ENCODE measurements around the gene FKRP.

FKRP gene

GRCh38 chr19:46719629-46720502 is 26.0 kb upstream of the FKRP start:
- DNase-seq: no peak

GRCh38 chr19:46720503-46721239 is 25.2 kb upstream of the FKRP start:
- DNase-seq: no peak

GRCh38 chr19:46721269-46722003 is 24.4 kb upstream of the FKRP start:
- no peak for DNase-seq

- DNase-seq: no peak
Observed at GRCh38 chr19:46722004-46722380, 23.9 kb upstream of the FKRP start.

GRCh38 chr19:46722421-46723022 is 23.3 kb upstream of the FKRP start:
- no peak for DNase-seq

- DNase-seq: no peak
Observed at GRCh38 chr19:46723023-46723461, 22.8 kb upstream of the FKRP start.

- no peak for DNase-seq
Observed at GRCh38 chr19:46723471-46723870, 22.4 kb upstream of the FKRP start.

GRCh38 chr19:46724468-46724867 is 21.4 kb upstream of the FKRP start:
- peak in 16 of 58 donors; percentile 13 to 73 (median 40) for DNase-seq

- DNase-seq: no peak
Observed at GRCh38 chr19:46725036-46725820, 20.6 kb upstream of the FKRP start.

GRCh38 chr19:46725859-46726393 is 19.9 kb upstream of the FKRP start:
- DNase-seq: no peak

GRCh38 chr19:46726551-46726950 is 19.3 kb upstream of the FKRP start:
- no peak for DNase-seq

- peak in 8 of 58 donors; percentile 8 to 38 (median 26) for DNase-seq
Observed at GRCh38 chr19:46726971-46727501, 18.8 kb upstream of the FKRP start.

GRCh38 chr19:46727757-46728156 is 18.1 kb upstream of the FKRP start:
- DNase-seq: no peak

GRCh38 chr19:46728208-46728607 is 17.6 kb upstream of the FKRP start:
- no peak for DNase-seq

- DNase-seq: peak in 43 of 58 donors; percentile 16 to 88 (median 43)
Observed at GRCh38 chr19:46728693-46729339, 17.0 kb upstream of the FKRP start.

- no peak for DNase-seq
Observed at GRCh38 chr19:46729696-46730095, 16.2 kb upstream of the FKRP start.

- DNase-seq: no peak
Observed at GRCh38 chr19:46730187-46730586, 15.7 kb upstream of the FKRP start.

- no peak for DNase-seq
Observed at GRCh38 chr19:46730595-46730994, 15.3 kb upstream of the FKRP start.

- DNase-seq: peak in 4 of 58 donors; percentile 10 to 44 (median 35)
Observed at GRCh38 chr19:46731007-46731501, 14.8 kb upstream of the FKRP start.

Data from anterior cingulate cortex (tissue), 58 donors.